Endometrial microvascular endothelial cells (primary cell): Measurements from ENCODE around the gene COL18A1. TPM values are rescaled to one million over a fixed set of nuclear protein-coding genes. Genes with fewer than 3 reads are reported as not detected.

Experiments used
- in situ Hi-C: cut with HindIII; loops from 2 replicates; pipeline ENCODE4 v1.10.0; 2017; ENCODE audit warnings: low sequenced_read_pairs, low pct_unique_long_range_greater_than_20kb; ENCODE audit errors: inconsistent ontology term
- total RNA-seq: library from RNA; depleted of rRNA; stranded (reverse); fragments of >200 nt; gene quantifications from one replicate; pipeline ENCODE4 v1.2.3, GENCODE V29; 2015; ENCODE audit errors: inconsistent ontology term

COL18A1 gene
- total RNA-seq, 1 donor from 2014 or later: 261 TPM

- in situ Hi-C loops: no loop called here
Measured at GRCh38 chr21:45458281-45459170, 53.6 kb downstream of the COL18A1 start.

GRCh38 chr21:45459171-45460010, 54.4 kb downstream of the COL18A1 start:
- in situ Hi-C loops: no loop called here

GRCh38 chr21:45460011-45460565, 55.1 kb downstream of the COL18A1 start:
- in situ Hi-C loops: no loop called here

- in situ Hi-C loops: no loop called here
Measured at GRCh38 chr21:45460611-45461368, 55.8 kb downstream of the COL18A1 start.

- in situ Hi-C loops: no loop called here
Measured at GRCh38 chr21:45461369-45461750, 56.4 kb downstream of the COL18A1 start.

- in situ Hi-C loops: no loop called here
Measured at GRCh38 chr21:45461806-45462341, 56.9 kb downstream of the COL18A1 start.

- in situ Hi-C loops: no loop called here
Measured at GRCh38 chr21:45463871-45464270, 58.9 kb downstream of the COL18A1 start.

GRCh38 chr21:45464309-45464708, 59.3 kb downstream of the COL18A1 start:
- in situ Hi-C loops: no loop called here

GRCh38 chr21:45465105-45465504, 60.1 kb downstream of the COL18A1 start:
- in situ Hi-C loops: no loop called here

GRCh38 chr21:45465611-45466329, 60.8 kb downstream of the COL18A1 start:
- in situ Hi-C loops: no loop called here

- in situ Hi-C loops: no loop called here
Measured at GRCh38 chr21:45466330-45467220, 61.6 kb downstream of the COL18A1 start.

GRCh38 chr21:45467221-45467779, 62.3 kb downstream of the COL18A1 start:
- in situ Hi-C loops: no loop called here

GRCh38 chr21:45468051-45468970, 63.3 kb downstream of the COL18A1 start:
- in situ Hi-C loops: no loop called here

GRCh38 chr21:45468971-45469272, 64.0 kb downstream of the COL18A1 start:
- in situ Hi-C loops: no loop called here

- in situ Hi-C loops: no loop called here
Measured at GRCh38 chr21:45469273-45470086, 64.5 kb downstream of the COL18A1 start.
